GM23248 (cell line): ENCODE results near the gene CALN1.

Experiments used
- EZH2 ChIP-seq: fragments of 200-600 bp; sonication (generic); IDR thresholded peaks from 2 replicates; pipeline ENCODE4 v1.6.1; 2018; ENCODE audit warnings: antibody characterized with exemption, mild to moderate bottlenecking; ENCODE audit not compliant: insufficient read depth, poor library complexity, severe bottlenecking
- EZH2phosphoT487 ChIP-seq: fragments of 200-600 bp; sonication (generic); IDR thresholded peaks from 2 replicates; pipeline ENCODE4 v1.6.1; 2018; ENCODE audit warnings: antibody characterized with exemption, moderate library complexity, mild to moderate bottlenecking, low read depth; ENCODE audit not compliant: insufficient read depth

DNA sequence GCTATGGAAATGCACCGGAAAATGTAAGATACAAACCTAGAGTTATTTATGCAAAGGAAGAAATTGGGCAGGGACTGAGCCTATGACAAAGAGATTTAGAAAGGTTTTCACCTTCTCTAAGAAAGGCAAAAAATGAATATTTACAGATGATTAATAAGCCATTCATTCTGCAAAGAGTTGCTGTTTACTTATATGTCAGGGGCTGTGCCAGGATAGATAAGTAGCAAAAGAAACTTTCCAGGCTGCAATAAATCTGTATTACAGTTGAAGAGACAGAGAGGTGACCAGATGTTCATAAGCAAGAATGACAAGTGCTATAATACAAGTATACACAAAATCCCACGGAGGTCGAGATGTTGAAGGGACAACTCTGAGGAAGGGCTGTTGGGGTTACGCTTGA is 299.6 kb downstream of the CALN1 start:
- no peak for TF ChIP-seq EZH2
- TF ChIP-seq EZH2phosphoT487, result no peak
